GM19324 (cell line): ENCODE data around the gene MYZAP.
"Not testable (repeated sequence)": the region's sequence is repeated elsewhere in the genome, so short reads cannot be mapped to it uniquely, and the experiment has no call there.

ENCODE experiments used
- ATAC-seq: cut with Tn5 transposase; IDR thresholded peaks from one replicate; pipeline ENCODE4 v1.9.1; 2021; ENCODE audit warnings: mild to moderate bottlenecking, moderate library complexity; ENCODE audit not compliant: unreplicated experiment, low FRiP score

Gene MYZAP

GRCh38 chr15:57592426-57592825, 722 bp downstream of the MYZAP start:
- ATAC-seq: no peak

- ATAC-seq: no peak
These were observed 1.2 kb downstream of the MYZAP start for GRCh38 chr15:57592836-57593420.

- ATAC-seq: no peak
These were observed 2.8 kb downstream of the MYZAP start for GRCh38 chr15:57594479-57594878.

- ATAC-seq: no peak
These were observed 3.5 kb downstream of the MYZAP start for GRCh38 chr15:57595011-57595866.

- no peak for ATAC-seq
These were observed 4.7 kb downstream of the MYZAP start for GRCh38 chr15:57596301-57596855.

GRCh38 chr15:57596978-57597377, 5.3 kb downstream of the MYZAP start:
- ATAC-seq: no peak

GRCh38 chr15:57597431-57597830, 5.7 kb downstream of the MYZAP start:
- ATAC-seq: no peak

GRCh38 chr15:57598346-57598745, 6.6 kb downstream of the MYZAP start:
- ATAC-seq: no peak

GRCh38 chr15:57599296-57599810, 7.6 kb downstream of the MYZAP start:
- ATAC-seq: no peak

- no peak for ATAC-seq
These were observed 8.5 kb downstream of the MYZAP start for GRCh38 chr15:57600197-57600596.

- no peak for ATAC-seq
These were observed 12.8 kb downstream of the MYZAP start for GRCh38 chr15:57604507-57604906.

GRCh38 chr15:57605491-57605890, 13.8 kb downstream of the MYZAP start:
- no peak for ATAC-seq

GRCh38 chr15:57606048-57606447, 14.3 kb downstream of the MYZAP start:
- no peak for ATAC-seq

- no peak for ATAC-seq
These were observed 15.1 kb downstream of the MYZAP start for GRCh38 chr15:57606816-57607215.

GRCh38 chr15:57607570-57608000, 15.9 kb downstream of the MYZAP start:
- ATAC-seq: no peak

- no peak for ATAC-seq
These were observed 18.3 kb downstream of the MYZAP start for GRCh38 chr15:57609805-57610529.

GRCh38 chr15:57611123-57611522, 19.4 kb downstream of the MYZAP start:
- ATAC-seq: no peak

- no peak for ATAC-seq
These were observed 20.2 kb downstream of the MYZAP start for GRCh38 chr15:57611938-57612337.

- no peak for ATAC-seq
These were observed 22.5 kb downstream of the MYZAP start for GRCh38 chr15:57614241-57614640.

- not testable (repeated sequence) for ATAC-seq
These were observed 24.3 kb downstream of the MYZAP start for GRCh38 chr15:57615951-57616496.

GRCh38 chr15:57618325-57618724, 26.6 kb downstream of the MYZAP start:
- no peak for ATAC-seq
